Measurements from ENCODE around the gene SCT.

SCT gene

GRCh38 chr11:619628-620050, 7.3 kb downstream of the SCT start:
- no peak overlapping the region for H3K27ac Mint-ChIP-seq
- peaks cover 3% of the 10 kb centered on the region for H3K4me1 Mint-ChIP-seq (ENCODE audit: low read depth)
- H3K9me3 Mint-ChIP-seq (ENCODE audit: low read depth) = no peaks in the 10 kb centered on the region
- no peak overlapping the region for H3K4me3 Mint-ChIP-seq
- H3K36me3 Mint-ChIP-seq = no peaks in the 10 kb centered on the region
- H3K27me3 Mint-ChIP-seq = no peaks in the 10 kb centered on the region

- peak overlapping the region; percentile 22 for H3K27ac Mint-ChIP-seq
- H3K4me1 Mint-ChIP-seq (ENCODE audit: low read depth) = peaks cover 9% of the 10 kb centered on the region
- H3K36me3 Mint-ChIP-seq = no peaks in the 10 kb centered on the region
- H3K9me3 Mint-ChIP-seq (ENCODE audit: low read depth) = no peaks in the 10 kb centered on the region
- H3K4me3 Mint-ChIP-seq = no peak overlapping the region
- H3K27me3 Mint-ChIP-seq = no peaks in the 10 kb centered on the region
Measured at GRCh38 chr11:618856-619627, 7.9 kb downstream of the SCT start.

- H3K27ac Mint-ChIP-seq = no peak overlapping the region
- H3K9me3 Mint-ChIP-seq (ENCODE audit: low read depth) = no peaks in the 10 kb centered on the region
- peaks cover 9% of the 10 kb centered on the region for H3K4me1 Mint-ChIP-seq (ENCODE audit: low read depth)
- H3K36me3 Mint-ChIP-seq = no peaks in the 10 kb centered on the region
- no peak overlapping the region for H3K4me3 Mint-ChIP-seq
- H3K27me3 Mint-ChIP-seq = no peaks in the 10 kb centered on the region
Measured at GRCh38 chr11:617912-618682, 8.9 kb downstream of the SCT start.

- Mint-ChIP-seq H3K4me3 (no peak overlapping the region), H3K27ac (no peak overlapping the region), H3K36me3 (no peaks in the 10 kb centered on the region), H3K9me3 (ENCODE audit: low read depth) (no peaks in the 10 kb centered on the region), H3K4me1 (ENCODE audit: low read depth) (peaks cover 9% of the 10 kb centered on the region), H3K27me3 (no peaks in the 10 kb centered on the region)
Measured at GRCh38 chr11:617199-617911, 9.6 kb downstream of the SCT start.

GRCh38 chr11:616320-617198, 10.4 kb downstream of the SCT start:
- no peaks in the 10 kb centered on the region for H3K9me3 Mint-ChIP-seq (ENCODE audit: low read depth)
- H3K36me3 Mint-ChIP-seq = no peaks in the 10 kb centered on the region
- no peaks in the 10 kb centered on the region for H3K27me3 Mint-ChIP-seq
- no peak overlapping the region for H3K27ac Mint-ChIP-seq
- peaks cover 11% of the 10 kb centered on the region for H3K4me1 Mint-ChIP-seq (ENCODE audit: low read depth)
- peak overlapping the region; percentile 87 for H3K4me3 Mint-ChIP-seq

- no peaks in the 10 kb centered on the region for H3K36me3 Mint-ChIP-seq
- H3K9me3 Mint-ChIP-seq (ENCODE audit: low read depth) = no peaks in the 10 kb centered on the region
- H3K27ac Mint-ChIP-seq = peak within 1 kb of the TSS; percentile 76
- peak within 1 kb of the TSS; percentile 87 for H3K4me3 Mint-ChIP-seq
- no peaks in the 10 kb centered on the region for H3K27me3 Mint-ChIP-seq
- H3K4me1 Mint-ChIP-seq (ENCODE audit: low read depth) = peaks cover 11% of the 10 kb centered on the region
Measured at GRCh38 chr11:615504-616319, 11.3 kb downstream of the SCT start, which contains the start of gene IRF7. TSS of gene IRF7 (minus strand) at chr11:615950. CDS start at chr11:615364, 586 bp downstream.

GRCh38 chr11:614623-615503, 12.1 kb downstream of the SCT start:
- Mint-ChIP-seq H3K4me3 (peak overlapping the region; percentile 87), H3K36me3 (no peaks in the 10 kb centered on the region), H3K4me1 (ENCODE audit: low read depth) (peaks cover 11% of the 10 kb centered on the region), H3K27me3 (no peaks in the 10 kb centered on the region), H3K9me3 (ENCODE audit: low read depth) (no peaks in the 10 kb centered on the region), H3K27ac (peak overlapping the region; percentile 81)

GRCh38 chr11:614021-614622, 12.9 kb downstream of the SCT start:
- Mint-ChIP-seq H3K27me3 (no peaks in the 10 kb centered on the region), H3K4me1 (ENCODE audit: low read depth) (peaks cover 11% of the 10 kb centered on the region), H3K36me3 (no peaks in the 10 kb centered on the region), H3K4me3 (peak overlapping the region; percentile 80), H3K27ac (peak overlapping the region; percentile 81), H3K9me3 (ENCODE audit: low read depth) (no peaks in the 10 kb centered on the region)

GRCh38 chr11:613369-613968, 13.5 kb downstream of the SCT start:
- Mint-ChIP-seq H3K36me3 (no peaks in the 10 kb centered on the region), H3K4me1 (ENCODE audit: low read depth) (peaks cover 11% of the 10 kb centered on the region), H3K27ac (no peak overlapping the region), H3K27me3 (no peaks in the 10 kb centered on the region), H3K9me3 (ENCODE audit: low read depth) (no peaks in the 10 kb centered on the region), H3K4me3 (no peak overlapping the region)

GRCh38 chr11:612961-613300, 14.1 kb downstream of the SCT start:
- Mint-ChIP-seq H3K4me3 (no peak overlapping the region), H3K36me3 (no peaks in the 10 kb centered on the region), H3K9me3 (ENCODE audit: low read depth) (no peaks in the 10 kb centered on the region), H3K27ac (no peak overlapping the region), H3K27me3 (no peaks in the 10 kb centered on the region), H3K4me1 (ENCODE audit: low read depth) (peaks cover 11% of the 10 kb centered on the region)

GRCh38 chr11:612201-612960, 14.6 kb downstream of the SCT start:
- H3K27ac Mint-ChIP-seq = peak overlapping the region; percentile 50
- H3K36me3 Mint-ChIP-seq = no peaks in the 10 kb centered on the region
- H3K4me1 Mint-ChIP-seq (ENCODE audit: low read depth) = peaks cover 11% of the 10 kb centered on the region
- no peaks in the 10 kb centered on the region for H3K9me3 Mint-ChIP-seq (ENCODE audit: low read depth)
- H3K27me3 Mint-ChIP-seq = no peaks in the 10 kb centered on the region
- no peak overlapping the region for H3K4me3 Mint-ChIP-seq

Data from activated naive CD8-positive, alpha-beta T cell (primary cell).